Midbrain (tissue), 1 donor: ENCODE measurements around the gene LRRK2.
"Not testable (repeated sequence)": the region's sequence is repeated elsewhere in the genome, so short reads cannot be mapped to it uniquely, and the experiment has no call there.

ENCODE experiments used
- DNase-seq: peaks from one replicate; lab custom pipeline; 2025; lab: John Stamatoyannopoulos, UW

LRRK2 gene

GRCh38 chr12:40314927-40315326 lies 90.1 kb downstream of the LRRK2 start:
- DNase-seq, result no peak

- no peak for DNase-seq
Measured at GRCh38 chr12:40315375-40315774, 90.6 kb downstream of the LRRK2 start.

GRCh38 chr12:40324261-40324660 lies 99.5 kb downstream of the LRRK2 start:
- DNase-seq, result no peak

GRCh38 chr12:40325349-40325960 lies 100.7 kb downstream of the LRRK2 start:
- DNase-seq, result peak; percentile 11

GRCh38 chr12:40327535-40327934 lies 102.7 kb downstream of the LRRK2 start:
- no peak for DNase-seq

GRCh38 chr12:40330180-40330579 lies 105.4 kb downstream of the LRRK2 start:
- DNase-seq, result no peak

- DNase-seq, result no peak
Measured at GRCh38 chr12:40331886-40332285, 107.1 kb downstream of the LRRK2 start.

GRCh38 chr12:40335991-40336390 lies 111.2 kb downstream of the LRRK2 start:
- no peak for DNase-seq

GRCh38 chr12:40336573-40337199 lies 111.9 kb downstream of the LRRK2 start:
- no peak for DNase-seq

GRCh38 chr12:40338071-40338470 lies 113.3 kb downstream of the LRRK2 start:
- no peak for DNase-seq

GRCh38 chr12:40338621-40339020 lies 113.8 kb downstream of the LRRK2 start:
- DNase-seq, result no peak

GRCh38 chr12:40342010-40342409 lies 117.2 kb downstream of the LRRK2 start:
- no peak for DNase-seq

- DNase-seq, result no peak
Measured at GRCh38 chr12:40343124-40343523, 118.3 kb downstream of the LRRK2 start.

- no peak for DNase-seq
Measured at GRCh38 chr12:40344312-40344711, 119.5 kb downstream of the LRRK2 start.

- DNase-seq, result no peak
Measured at GRCh38 chr12:40351976-40352375, 127.2 kb downstream of the LRRK2 start.

GRCh38 chr12:40375076-40375475 lies 150.3 kb downstream of the LRRK2 start:
- DNase-seq, result no peak

- DNase-seq, result no peak
Measured at GRCh38 chr12:40376533-40377267, 151.9 kb downstream of the LRRK2 start.

GRCh38 chr12:40378691-40379090 lies 153.9 kb downstream of the LRRK2 start:
- DNase-seq, result no peak

GRCh38 chr12:40382217-40382616 lies 157.4 kb downstream of the LRRK2 start:
- no peak for DNase-seq

- DNase-seq, result not testable (repeated sequence)
Measured at GRCh38 chr12:40387279-40387678, 162.5 kb downstream of the LRRK2 start.

- DNase-seq, result no peak
Measured at GRCh38 chr12:40390980-40391379, 166.2 kb downstream of the LRRK2 start.

GRCh38 chr12:40393026-40393425 lies 168.2 kb downstream of the LRRK2 start:
- no peak for DNase-seq

- no peak for DNase-seq
Measured at GRCh38 chr12:40399656-40400055, 174.9 kb downstream of the LRRK2 start.
